Natural killer cell (primary cell): ENCODE measurements around the gene MAN1A1. TPM values are rescaled to one million over a fixed set of nuclear protein-coding genes. Genes with fewer than 3 reads are reported as not detected.
"Not testable (repeated sequence)": the region's sequence is repeated elsewhere in the genome, so short reads cannot be mapped to it uniquely, and the experiment has no call there.

ENCODE experiments used
- ATAC-seq, 3 donors: fragments of 150-1000 bp in 2 of 3; fragments of 200-7000 bp in 1 of 3; cut with Tn5 transposase; 1 replicate in 1 of 3; 2 replicates in 2 of 3; pipeline ENCODE4 v1.10.0; 2021; ENCODE audit warnings: mild to moderate bottlenecking in 2 of 3, moderate library complexity in 2 of 3
- DNase-seq, 2 donors: peaks; one replicate each; pipeline versions ENCODE4 v3.0.0 to v3.0.0-alpha.2; 2013 to 2021; ENCODE audit warnings: mixed read lengths in 1 of 2
- H3K27ac ChIP-seq: one replicate; pipeline ENCODE4 v1.5.1; 2013; ENCODE audit warnings: mild to moderate bottlenecking, low read length
- H3K27me3 ChIP-seq: one replicate; pipeline ENCODE4 v1.6.1; 2013; ENCODE audit warnings: low read length; ENCODE audit not compliant: control insufficient read depth, insufficient read depth
- H3K36me3 ChIP-seq: one replicate; pipeline ENCODE4 v1.6.1; 2013; ENCODE audit warnings: low read length; ENCODE audit not compliant: control insufficient read depth, insufficient read depth
- H3K4me1 ChIP-seq: one replicate; pipeline ENCODE4 v1.6.1; 2013; ENCODE audit warnings: low read length; ENCODE audit not compliant: control insufficient read depth, insufficient read depth
- H3K4me3 ChIP-seq: one replicate; pipeline ENCODE4 v1.5.1; 2013; ENCODE audit warnings: low read length
- H3K9me3 ChIP-seq: one replicate; pipeline ENCODE4 v1.6.1; 2013; ENCODE audit warnings: low read length; ENCODE audit not compliant: control insufficient read depth, insufficient read depth
- H3K27ac Mint-ChIP-seq, 2 donors: one replicate each; pipeline ENCODE4 v1.8.0; 2022; ENCODE audit warnings: mild to moderate bottlenecking in 2 of 2, mixed read lengths in 2 of 2, moderate library complexity in 1 of 2
- H3K27me3 Mint-ChIP-seq, 2 donors: one replicate each; pipeline ENCODE4 v1.8.0; 2022; ENCODE audit warnings: low read depth in 2 of 2, mixed read lengths in 2 of 2
- H3K36me3 Mint-ChIP-seq: one replicate; pipeline ENCODE4 v1.8.0; 2022; ENCODE audit warnings: mixed read lengths
- H3K4me1 Mint-ChIP-seq, 2 donors: one replicate each; pipeline ENCODE4 v1.8.0; 2022; ENCODE audit warnings: mixed read lengths in 2 of 2
- H3K4me3 Mint-ChIP-seq: one replicate; pipeline ENCODE4 v1.8.0; 2022; ENCODE audit warnings: mild to moderate bottlenecking, moderate library complexity, mixed read lengths
- H3K9me3 Mint-ChIP-seq, 2 donors: one replicate each; pipeline ENCODE4 v1.8.0; 2022; ENCODE audit warnings: mixed read lengths in 2 of 2
- CTCF ChIP-seq: fragments of 200-600 bp; IDR thresholded peaks from one replicate; pipeline ENCODE4 v1.8.0; 2022; ENCODE audit warnings: antibody characterized with exemption
- WGBS: methylation state at CpG from one replicate; pipeline ENCODE4 v1.1.7; 2013; ENCODE audit warnings: missing lambda C conversion rate; ENCODE audit not compliant: insufficient coverage; 5-methylcytosine and 5-hydroxymethylcytosine counted together
- intact Hi-C: fragments of 100-400 bp; cut with micrococcal nuclease; formaldehyde crosslinking; loops from one replicate; pipeline ENCODE4 v1.14.2; 2022
- total RNA-seq, 4 donors: library from RNA; stranded (reverse); fragments of 120-200 nt in 1 of 4; gene quantifications; one replicate each; pipeline versions ENCODE4 v1.2.3 to v1.2.4, GENCODE V29; 2013 to 2022

The MAN1A1 gene
- total RNA-seq, 3 donors from 2014 or later (not counting 1 experiment from before 2014, with no cell fraction given): 45.6 to 54.6 (median 53.6) TPM

GRCh38 chr6:119385994-119386393 lies 36.4 kb upstream of the MAN1A1 start:
- DNase-seq (no peak), ATAC-seq (no peak)
- Mint-ChIP-seq H3K27ac (no peak overlapping the region), H3K36me3 (peaks cover 16% of the 10 kb centered on the region), H3K27me3 (no peaks in the 10 kb centered on the region), H3K4me3 (no peak overlapping the region), H3K4me1 (peaks cover 0 to 5% of the 10 kb centered on the region in 2 donors), H3K9me3 (peaks cover 4 to 5% of the 10 kb centered on the region in 2 donors)
- Histone ChIP-seq H3K36me3 (no peaks in the 10 kb centered on the region), H3K27me3 (no peaks in the 10 kb centered on the region), H3K4me3 (no peak overlapping the region), H3K9me3 (no peaks in the 10 kb centered on the region), H3K27ac (no peak overlapping the region), H3K4me1 (no peaks in the 10 kb centered on the region)
- no peak for TF ChIP-seq CTCF
- intact Hi-C loops: no loop called here
- WGBS: no CpG with 5 or more reads among the region's 1 CpG

GRCh38 chr6:119384444-119384843 lies 34.9 kb upstream of the MAN1A1 start:
- H3K9me3 ChIP-seq: no peaks in the 10 kb centered on the region
- H3K4me3 Mint-ChIP-seq: no peak overlapping the region
- no peaks in the 10 kb centered on the region for H3K27me3 ChIP-seq
- H3K4me1 ChIP-seq: no peaks in the 10 kb centered on the region
- no peak overlapping the region for H3K4me3 ChIP-seq
- TF ChIP-seq CTCF: no peak
- no peaks in the 10 kb centered on the region for H3K36me3 ChIP-seq
- peaks cover 0 to 5% of the 10 kb centered on the region in 2 donors for H3K4me1 Mint-ChIP-seq
- no peak overlapping the region for H3K27ac ChIP-seq
- ATAC-seq: no peak
- no peak for DNase-seq
- no peak overlapping the region for H3K27ac Mint-ChIP-seq
- H3K27me3 Mint-ChIP-seq: no peaks in the 10 kb centered on the region
- H3K9me3 Mint-ChIP-seq: peaks cover 5 to 6% of the 10 kb centered on the region in 2 donors
- intact Hi-C loops: no loop called here
- H3K36me3 Mint-ChIP-seq: peaks cover 16% of the 10 kb centered on the region

GRCh38 chr6:119379809-119380208 lies 30.2 kb upstream of the MAN1A1 start:
- no peaks in the 10 kb centered on the region for H3K27me3 ChIP-seq
- TF ChIP-seq CTCF: no peak
- H3K9me3 Mint-ChIP-seq: peaks cover 0 to 4% of the 10 kb centered on the region in 2 donors
- H3K36me3 ChIP-seq: no peaks in the 10 kb centered on the region
- no peaks in the 10 kb centered on the region for H3K9me3 ChIP-seq
- no peak for DNase-seq
- no peaks in the 10 kb centered on the region for H3K27me3 Mint-ChIP-seq
- no peak overlapping the region for H3K27ac ChIP-seq
- no peaks in the 10 kb centered on the region for H3K4me1 ChIP-seq
- peaks cover 0 to 5% of the 10 kb centered on the region in 2 donors for H3K4me1 Mint-ChIP-seq
- no peak for ATAC-seq
- no peak overlapping the region for H3K27ac Mint-ChIP-seq
- intact Hi-C loops: no loop called here
- no peak overlapping the region for H3K4me3 Mint-ChIP-seq
- no peak overlapping the region for H3K4me3 ChIP-seq
- H3K36me3 Mint-ChIP-seq: no peaks in the 10 kb centered on the region

- H3K4me1 ChIP-seq, H3K9me3 Mint-ChIP-seq, H3K27ac Mint-ChIP-seq, ATAC-seq, H3K27me3 Mint-ChIP-seq, H3K4me1 Mint-ChIP-seq, DNase-seq, H3K9me3 ChIP-seq, intact Hi-C loops, H3K4me3 Mint-ChIP-seq, H3K27ac ChIP-seq, H3K27me3 ChIP-seq, H3K4me3 ChIP-seq, H3K36me3 Mint-ChIP-seq, H3K36me3 ChIP-seq: not testable (repeated sequence)
- WGBS: 100% methylated on average over 1 of the region's 1 CpG
Observed at GRCh38 chr6:119377043-119377442, 27.5 kb upstream of the MAN1A1 start.
